ENCODE measurements around the gene DMRT2. TPM values are rescaled to one million over a fixed set of nuclear protein-coding genes. Genes with fewer than 3 reads are reported as not detected.

DMRT2 gene
- total and polyA plus RNA-seq, 11 donors: 0.11 to 0.72 (median 0.32) TPM; not detected in 5

- H3K4me1 ChIP-seq: peaks cover 0 to 44% (median 17%) of the 10 kb centered on the region in 12 donors
- DNase-seq (no peak), ATAC-seq (no peak)
- peaks cover 46 to 100% (median 89%) of the 10 kb centered on the region in 9 donors for H3K27me3 ChIP-seq
- TF ChIP-seq POLR2A (IDR thresholded peaks at IDR 0.05): no peak
- TF ChIP-seq CTCF (IDR thresholded peaks at IDR 0.05): no peak
- H3K36me3 ChIP-seq: no peaks in the 10 kb centered on the region
- 8 to 23% (median 9%) methylated on average over 34 to 41 of the region's 41 CpGs for WGBS, 4 donors
- peak overlapping the region in 9 of 12 donors; percentile 14 to 52 (median 34) for H3K4me3 ChIP-seq
- intact Hi-C loops (cut with DNase I): no loop called here
- no peak overlapping the region for H3K27ac ChIP-seq
- H3K9me3 ChIP-seq: no peaks in the 10 kb centered on the region
These were observed 2.5 kb downstream of the DMRT2 start for GRCh38 chr9:1052365-1053281.

- no peak for ATAC-seq
- intact Hi-C loops (cut with DNase I): no loop called here
- TF ChIP-seq POLR2A (IDR thresholded peaks at IDR 0.05): no peak
- TF ChIP-seq CTCF (IDR thresholded peaks at IDR 0.05): no peak
These were observed 3.1 kb downstream of the DMRT2 start for GRCh38 chr9:1053282-1053621.

GRCh38 chr9:1053986-1054425 is 3.8 kb downstream of the DMRT2 start:
- Histone ChIP-seq H3K27ac (no peak overlapping the region), H3K4me3 (no peak overlapping the region), H3K27me3 (peaks cover 46 to 97% (median 75%) of the 10 kb centered on the region in 9 donors), H3K9me3 (no peaks in the 10 kb centered on the region), H3K4me1 (peaks cover 0 to 32% (median 14%) of the 10 kb centered on the region in 12 donors), H3K36me3 (no peaks in the 10 kb centered on the region)
- TF ChIP-seq CTCF (IDR thresholded peaks at IDR 0.05): no peak
- TF ChIP-seq POLR2A (IDR thresholded peaks at IDR 0.05): no peak
- ATAC-seq (no peak), DNase-seq (no peak)
- WGBS, 4 donors: 13 to 19% (median 17%) methylated on average over 10 of the region's 10 CpGs
- intact Hi-C loops (cut with DNase I): no loop called here

More at GRCh38 chr9:1053282-1053621, 3.1 kb downstream of the DMRT2 start:
- no peaks in the 10 kb centered on the region for H3K9me3 ChIP-seq
- no peak for DNase-seq
- peaks cover 0 to 38% (median 16%) of the 10 kb centered on the region in 12 donors for H3K4me1 ChIP-seq
- no peak overlapping the region for H3K4me3 ChIP-seq
- 9 to 29% (median 16%) methylated on average over 9 of the region's 9 CpGs for WGBS, 4 donors
- no peaks in the 10 kb centered on the region for H3K36me3 ChIP-seq
- H3K27me3 ChIP-seq: peaks cover 46 to 99% (median 83%) of the 10 kb centered on the region in 9 donors
- H3K27ac ChIP-seq: no peak overlapping the region

GRCh38 chr9:1055166-1055565 is 5.0 kb downstream of the DMRT2 start:
- no peak for DNase-seq
- intact Hi-C loops (cut with DNase I): no loop called here
- Histone ChIP-seq H3K9me3 (no peaks in the 10 kb centered on the region), H3K27me3 (peaks cover 38 to 92% (median 64%) of the 10 kb centered on the region in 9 donors), H3K27ac (no peak overlapping the region), H3K4me1 (peaks cover 0 to 27% (median 14%) of the 10 kb centered on the region in 12 donors), H3K4me3 (no peak overlapping the region), H3K36me3 (no peaks in the 10 kb centered on the region)
- ATAC-seq: no peak
- TF ChIP-seq POLR2A (IDR thresholded peaks at IDR 0.05) (no peak), CTCF (IDR thresholded peaks at IDR 0.05) (no peak)
- WGBS, 4 donors: 23 to 57% (median 43%) methylated on average over 5 of the region's 5 CpGs

Data from heart left ventricle (tissue), 16 donors.